ENCODE results near the gene IGF2R.

DNA sequence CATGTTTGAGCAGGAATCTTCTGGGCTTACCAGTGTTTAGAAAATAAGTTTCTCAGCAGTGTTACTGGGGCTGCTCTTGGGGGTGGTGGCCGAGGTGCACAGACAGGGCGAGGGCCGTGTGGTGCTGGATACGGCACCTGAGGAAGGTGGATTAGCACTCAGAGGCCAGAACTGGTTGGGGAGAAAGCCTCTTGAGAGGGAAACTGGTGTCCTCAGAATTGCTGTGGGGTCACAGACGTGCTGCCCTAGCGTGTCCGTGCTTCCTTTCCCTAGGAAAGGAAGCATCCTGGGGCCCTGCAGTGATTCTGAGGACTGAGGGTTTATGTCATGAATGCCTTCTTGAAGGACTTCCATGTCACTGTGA lies 120.6 kb downstream of the IGF2R start:
- TF ChIP-seq POLR2A (IDR thresholded peaks at IDR 0.05; ENCODE audit: low read length): no peak
- TF ChIP-seq GATA1 (IDR thresholded peaks at IDR 0.05; ENCODE audit: low read depth, low read length): no peak
